Measurements from ENCODE around the gene HIGD2B.
"Not testable (repeated sequence)": the region's sequence is repeated elsewhere in the genome, so short reads cannot be mapped to it uniquely, and the experiment has no call there.

Gene HIGD2B

DNA sequence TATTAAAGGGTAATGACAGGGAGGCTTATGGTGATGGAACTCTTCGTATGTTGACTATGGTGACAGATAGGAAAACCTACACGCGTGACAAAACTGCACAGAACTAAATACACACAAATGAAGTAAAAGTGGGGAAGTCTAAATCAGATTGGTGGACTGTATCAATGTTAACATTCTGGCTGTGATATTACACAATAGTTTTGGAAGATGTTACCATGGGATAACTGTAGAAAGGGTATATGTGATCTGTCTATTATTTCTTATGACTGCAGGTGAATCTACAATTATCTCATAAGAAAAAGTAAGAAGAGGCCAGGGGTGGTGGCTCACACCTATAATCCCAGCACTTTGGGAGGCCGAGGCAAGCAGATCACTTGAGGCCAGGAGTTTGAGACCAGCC lies 9.1 kb downstream of the HIGD2B start:
- DNase-seq (ENCODE audit: low spot score): no peak

DNA sequence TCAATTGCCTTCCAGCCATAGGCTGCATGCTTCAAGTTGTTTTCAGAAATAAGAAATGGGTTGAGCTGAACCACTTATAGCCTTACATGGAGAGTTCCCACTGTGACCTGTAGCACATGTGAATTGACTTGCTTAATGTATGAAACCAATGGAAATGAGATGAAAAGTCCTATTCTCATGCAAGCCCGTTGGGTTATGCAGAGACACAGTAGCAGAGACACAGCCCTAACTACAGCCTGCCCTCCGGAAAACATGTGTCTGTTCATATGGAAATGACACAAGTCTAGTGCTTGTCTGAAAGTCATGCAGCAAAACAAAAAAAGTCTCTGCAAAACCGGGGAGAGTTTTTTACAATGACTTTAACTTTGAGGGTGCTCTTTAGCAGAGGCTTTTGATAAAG lies 14.5 kb downstream of the HIGD2B start:
- no peak for DNase-seq (ENCODE audit: low spot score)

DNA sequence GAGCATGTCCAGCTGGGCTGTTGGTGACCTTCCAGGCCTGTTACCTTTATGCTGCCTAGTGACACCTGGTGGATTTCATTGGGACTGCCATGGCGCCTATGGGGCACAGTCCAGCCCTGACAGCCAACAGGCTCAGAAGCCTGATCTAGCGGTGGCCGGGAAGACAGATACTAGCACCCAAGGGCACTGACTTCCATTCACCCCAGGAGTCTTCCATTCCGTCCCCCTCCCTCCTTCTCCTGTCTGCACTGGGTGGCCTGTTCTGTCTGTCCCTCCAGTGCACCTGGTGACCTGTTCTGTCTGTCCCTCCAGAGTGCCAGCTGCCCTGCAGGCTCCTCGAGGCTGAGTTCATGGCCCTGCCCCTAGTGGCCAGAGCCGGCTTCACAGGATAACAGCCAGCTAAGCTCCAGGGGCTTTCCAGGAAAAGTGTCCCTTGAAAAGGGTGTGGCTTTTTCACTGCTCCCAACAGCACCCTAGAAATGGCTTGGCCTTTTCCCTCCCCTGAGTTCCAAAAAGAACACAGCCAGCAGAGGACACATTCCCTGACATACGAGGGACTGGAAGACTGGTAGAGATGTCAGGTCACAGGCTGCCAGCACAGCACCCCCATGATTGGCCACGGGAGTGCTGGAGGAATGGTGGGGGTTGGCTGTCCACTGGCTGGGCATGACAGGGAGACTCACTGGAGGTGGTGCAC lies 15.2 kb downstream of the HIGD2B start:
- DNase-seq (ENCODE audit: low spot score): peak; percentile 80

DNA sequence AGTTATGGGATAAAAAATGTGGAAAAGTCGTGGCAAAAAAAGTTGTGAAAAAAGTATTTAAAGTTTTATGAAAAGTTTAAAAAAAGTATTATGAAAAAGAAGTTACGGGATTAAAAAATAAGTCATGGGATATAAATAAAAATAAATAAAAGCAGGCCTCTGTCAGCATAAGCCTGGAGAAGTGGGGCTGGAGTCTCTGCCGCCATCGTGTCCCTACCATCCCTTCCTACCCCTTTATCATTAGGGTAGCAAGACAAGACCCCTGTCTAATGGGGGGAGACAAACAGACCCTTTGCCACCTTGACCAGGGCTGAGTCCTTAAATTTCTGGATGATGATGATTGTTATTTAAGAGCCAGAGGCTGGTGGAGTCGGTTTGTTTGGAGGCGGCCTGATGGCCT lies 16.2 kb downstream of the HIGD2B start:
- not testable (repeated sequence) for DNase-seq (ENCODE audit: low spot score)

DNA sequence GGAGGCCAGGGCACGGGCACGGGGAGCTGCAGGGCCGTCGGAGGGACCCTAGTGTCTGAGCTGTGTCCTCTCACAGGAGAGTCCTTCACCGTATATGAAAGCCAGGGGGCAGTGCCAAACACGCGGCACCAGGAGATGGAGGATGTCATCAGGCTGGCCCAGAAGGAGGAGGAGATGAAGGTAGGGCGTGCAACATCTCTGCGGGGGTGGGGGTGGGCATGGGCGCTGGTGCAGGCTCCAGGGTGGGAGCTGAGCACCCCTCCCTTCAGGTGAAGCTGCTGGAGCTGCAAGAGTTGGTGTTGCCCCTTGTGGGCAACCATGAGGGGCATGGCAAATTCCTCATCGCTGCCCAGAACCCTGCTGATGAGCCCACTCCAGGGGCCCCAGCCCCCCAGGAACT lies 20.3 kb downstream of the HIGD2B start:
- not testable (repeated sequence) for DNase-seq (ENCODE audit: low spot score)

DNA sequence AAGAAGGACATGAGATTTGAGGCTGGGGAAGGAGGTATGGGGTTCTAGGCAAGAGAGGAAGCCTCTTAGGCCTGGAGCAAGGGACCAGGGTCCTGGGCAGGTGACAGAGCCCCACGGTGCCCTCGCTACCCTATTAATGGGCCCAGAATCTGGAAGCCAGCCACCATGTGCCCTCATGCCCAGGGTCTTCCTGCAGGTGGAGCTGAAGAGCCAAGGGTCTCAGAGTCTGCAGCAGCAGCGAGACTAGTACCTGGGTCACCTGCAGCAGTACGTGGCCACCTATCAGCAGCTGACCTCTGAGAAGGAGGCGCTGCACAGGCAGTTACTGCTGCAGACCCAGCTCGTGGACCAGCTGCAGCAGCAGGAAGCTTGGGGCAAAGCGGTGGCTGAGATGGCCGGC lies 22.1 kb downstream of the HIGD2B start:
- not testable (repeated sequence) for DNase-seq (ENCODE audit: low spot score)

DNA sequence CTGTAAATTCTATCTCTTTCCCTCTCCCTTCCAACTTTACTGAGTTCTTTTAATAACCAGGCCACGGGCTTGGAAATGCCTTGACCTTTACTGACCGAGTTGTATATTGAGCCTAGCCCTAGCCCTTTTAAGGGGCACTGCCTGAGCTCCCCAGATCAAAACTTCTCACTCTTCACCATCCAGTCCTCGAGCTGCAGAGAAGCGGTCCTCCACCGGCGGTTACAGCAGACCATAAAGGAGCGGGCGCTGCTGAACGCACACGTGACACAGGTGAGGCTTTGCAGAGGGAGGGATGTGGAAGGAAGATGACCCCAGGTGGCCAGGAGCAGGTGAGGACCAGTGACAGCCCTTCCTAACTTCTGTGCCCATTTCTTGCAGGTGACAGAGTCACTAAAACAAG lies 24.9 kb downstream of the HIGD2B start:
- not testable (repeated sequence) for DNase-seq (ENCODE audit: low spot score)

DNA sequence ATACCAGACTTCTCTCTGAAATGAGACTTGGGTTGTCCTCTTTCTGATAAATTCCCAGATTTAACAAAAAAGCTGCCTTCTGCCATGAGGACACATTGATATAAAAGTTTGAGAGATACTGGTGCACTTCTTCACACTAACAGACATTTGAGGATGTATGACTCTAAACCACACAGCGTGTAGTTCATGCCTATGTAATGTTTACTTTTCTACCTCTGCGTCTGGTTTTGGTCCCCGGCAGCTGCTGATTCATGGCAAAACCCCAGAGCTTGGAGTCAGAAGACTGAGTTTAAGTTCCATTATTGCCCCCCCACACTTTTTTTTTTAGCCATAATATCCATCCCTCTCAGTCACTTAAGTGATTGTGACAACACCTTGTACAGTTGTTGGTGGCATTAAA lies 30.0 kb downstream of the HIGD2B start:
- not testable (repeated sequence) for DNase-seq (ENCODE audit: low spot score)

DNA sequence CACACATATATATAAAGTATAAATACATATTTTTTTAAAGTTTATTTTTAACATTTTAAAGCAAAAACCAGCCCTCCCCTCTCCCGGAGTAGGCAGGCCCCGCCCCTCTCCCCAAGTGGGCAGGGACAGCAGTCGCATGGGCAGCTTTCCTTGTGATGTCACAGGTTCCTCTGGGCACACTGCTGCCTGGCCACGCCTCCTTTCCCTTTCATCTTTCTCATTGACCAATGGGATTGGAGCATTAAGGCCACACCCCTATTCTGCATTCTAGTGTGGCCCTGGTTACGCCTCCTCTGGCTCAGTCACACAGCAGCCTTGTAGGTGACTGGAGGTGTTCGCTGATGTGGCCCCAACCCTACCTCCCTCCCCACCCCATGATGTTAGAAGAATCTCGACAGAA lies 31.6 kb downstream of the HIGD2B start, which contains the start of gene GOLGA6B:
TSS of gene GOLGA6B (plus strand) at position 301 of the 400 bp plus-strand sequence. CDS start at position 342, 41 bp downstream.
- DNase-seq (ENCODE audit: low spot score): not testable (repeated sequence)

DNA sequence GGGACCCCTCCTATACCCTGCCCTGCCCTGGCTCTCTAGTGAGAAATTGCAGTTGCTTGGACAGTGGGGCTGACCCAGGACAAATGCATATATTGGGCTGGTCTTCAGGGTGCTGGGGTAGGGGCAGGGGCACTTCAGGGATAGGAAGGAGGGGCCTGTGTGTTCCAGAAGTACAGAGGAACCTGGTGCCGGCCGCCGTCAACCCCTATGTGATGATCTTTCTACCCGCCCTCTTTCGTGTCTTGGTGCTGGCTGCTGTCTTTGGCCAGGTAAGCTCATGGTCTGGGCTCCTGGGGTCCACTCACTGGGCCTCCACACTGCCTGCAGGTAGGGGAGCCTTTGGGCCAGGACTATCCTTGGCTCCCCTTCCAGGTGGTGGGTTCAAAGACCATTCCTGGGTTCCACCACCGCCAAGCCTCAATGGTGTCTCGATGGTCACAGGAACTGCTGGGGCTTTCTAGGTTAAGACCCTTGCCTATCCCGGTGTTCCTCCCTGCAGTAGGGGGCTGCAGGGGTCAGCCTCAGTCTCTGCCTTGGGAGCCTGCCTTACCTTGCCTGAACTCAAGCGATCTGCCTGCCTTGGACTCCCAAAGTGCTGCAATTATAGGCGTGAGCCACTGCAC lies 37.2 kb downstream of the HIGD2B start:
- not testable (repeated sequence) for DNase-seq (ENCODE audit: low spot score)

DNA sequence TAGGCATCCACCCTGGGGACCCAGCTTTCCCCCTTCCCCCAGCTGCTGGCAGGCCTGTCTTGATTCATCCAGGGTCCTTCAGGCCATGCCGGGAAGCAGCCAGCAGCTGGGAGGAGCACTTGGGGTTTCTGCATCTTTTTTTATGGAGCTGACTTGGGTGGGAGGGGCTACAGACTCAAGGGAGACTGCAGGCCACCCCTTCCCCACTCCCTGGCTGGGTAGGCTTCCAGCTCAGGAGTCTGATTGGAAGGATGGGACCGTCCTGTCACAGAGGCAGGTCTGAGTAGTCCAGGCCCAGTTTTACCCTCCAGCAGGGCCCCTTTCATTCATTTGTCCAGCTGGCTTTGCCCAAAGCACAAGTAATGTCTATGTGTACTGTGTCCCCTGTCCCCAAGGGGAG lies 43.7 kb downstream of the HIGD2B start:
- DNase-seq (ENCODE audit: low spot score): not testable (repeated sequence)

DNA sequence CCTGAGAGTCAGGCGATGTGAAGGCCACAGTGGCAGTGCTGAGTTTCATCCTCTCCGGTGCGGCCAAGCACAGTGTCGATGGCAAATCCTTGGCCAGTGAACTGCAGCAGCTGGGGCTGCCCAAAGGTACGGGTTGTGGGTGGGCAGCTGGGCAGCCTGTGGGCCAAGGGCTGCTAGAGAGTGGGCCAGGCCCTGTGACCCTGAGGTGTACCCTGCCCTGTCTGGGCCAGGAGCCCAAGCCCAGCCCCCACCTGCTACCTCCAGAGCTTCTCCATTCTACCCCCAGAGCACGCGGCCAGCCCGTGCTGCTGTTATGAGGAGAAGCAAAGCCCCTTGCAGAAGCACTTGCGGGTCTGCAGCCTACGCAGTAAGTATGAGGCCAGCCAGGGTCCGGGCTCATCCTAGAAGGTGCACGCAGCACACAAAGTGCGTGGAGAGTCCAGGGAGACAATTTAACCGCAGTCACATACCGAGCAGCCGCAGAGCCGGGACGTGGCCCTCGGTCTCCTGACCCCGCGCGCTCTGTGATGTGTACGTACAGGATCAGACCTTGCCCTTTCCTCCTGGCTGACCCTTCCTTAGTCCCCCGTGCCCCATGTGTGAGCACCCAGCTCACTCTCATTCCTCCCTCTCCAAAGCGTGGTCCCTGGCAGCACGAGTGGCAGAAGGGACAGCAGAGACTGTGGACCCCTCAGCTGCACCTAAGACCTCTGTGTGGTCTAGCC lies 46.1 kb downstream of the HIGD2B start:
- DNase-seq (ENCODE audit: low spot score): not testable (repeated sequence)

DNA sequence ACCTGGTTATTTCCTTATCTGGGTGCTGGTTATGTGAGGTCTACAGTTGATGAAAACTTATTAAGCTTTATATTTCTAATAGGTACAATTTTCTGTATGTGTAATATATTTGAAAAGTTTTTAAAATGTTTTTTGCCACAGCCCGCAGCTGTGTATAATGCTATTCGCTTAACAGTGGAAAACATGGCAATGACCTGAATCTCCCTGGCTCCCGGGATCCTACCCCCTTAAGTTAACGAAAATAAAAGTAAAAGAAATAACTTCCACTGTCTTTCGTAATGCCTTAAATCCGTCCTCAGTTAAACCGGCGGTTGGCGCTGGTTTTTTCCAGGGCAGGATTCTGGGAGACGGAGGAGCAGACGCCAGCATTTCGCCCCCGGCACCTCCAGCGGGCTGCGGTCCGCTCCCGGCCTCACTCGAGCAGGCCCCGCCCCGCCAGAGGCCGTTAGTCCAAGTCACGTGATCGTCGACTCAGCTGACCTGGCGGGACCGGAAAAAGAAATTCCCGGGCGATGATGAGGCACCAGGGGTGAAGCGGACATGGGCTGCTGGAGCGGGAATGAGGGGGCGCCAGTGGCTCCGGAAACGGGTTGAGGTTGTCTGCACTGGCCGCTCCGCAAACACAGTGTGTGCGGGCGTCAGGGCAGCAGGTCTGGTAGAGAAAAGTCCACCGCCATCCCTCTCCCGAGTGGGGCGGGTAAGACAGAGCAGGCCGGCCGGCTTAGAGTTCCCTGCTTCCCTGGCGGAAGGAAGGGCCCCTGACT lies 49.3 kb downstream of the HIGD2B start:
- not testable (repeated sequence) for DNase-seq (ENCODE audit: low spot score)

DNA sequence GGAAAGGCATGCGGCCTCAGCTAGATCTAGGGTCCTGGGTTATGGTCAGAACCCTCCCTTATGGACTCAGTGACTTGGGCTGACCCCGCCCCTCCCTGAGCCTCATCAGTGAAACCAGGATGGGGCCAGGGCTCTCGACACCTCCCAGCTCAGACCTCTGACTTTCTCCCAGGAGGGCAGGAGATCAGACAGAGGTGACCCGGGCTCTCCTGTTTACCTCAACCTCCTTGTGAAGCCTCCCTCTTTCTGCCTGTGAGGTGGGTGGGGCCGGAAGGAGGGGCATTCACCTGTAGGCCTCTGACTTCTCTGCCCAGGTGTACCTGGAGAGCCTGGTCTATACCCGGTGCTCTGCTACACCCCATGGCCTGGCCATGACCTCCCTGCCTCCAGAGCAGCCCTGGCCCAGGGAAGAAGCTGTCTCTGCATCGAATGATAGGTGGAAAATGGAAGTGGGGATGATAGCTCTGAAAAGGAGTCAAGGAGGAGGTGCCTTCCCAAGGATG lies 56.9 kb downstream of the HIGD2B start:
- DNase-seq (ENCODE audit: low spot score): not testable (repeated sequence)

DNA sequence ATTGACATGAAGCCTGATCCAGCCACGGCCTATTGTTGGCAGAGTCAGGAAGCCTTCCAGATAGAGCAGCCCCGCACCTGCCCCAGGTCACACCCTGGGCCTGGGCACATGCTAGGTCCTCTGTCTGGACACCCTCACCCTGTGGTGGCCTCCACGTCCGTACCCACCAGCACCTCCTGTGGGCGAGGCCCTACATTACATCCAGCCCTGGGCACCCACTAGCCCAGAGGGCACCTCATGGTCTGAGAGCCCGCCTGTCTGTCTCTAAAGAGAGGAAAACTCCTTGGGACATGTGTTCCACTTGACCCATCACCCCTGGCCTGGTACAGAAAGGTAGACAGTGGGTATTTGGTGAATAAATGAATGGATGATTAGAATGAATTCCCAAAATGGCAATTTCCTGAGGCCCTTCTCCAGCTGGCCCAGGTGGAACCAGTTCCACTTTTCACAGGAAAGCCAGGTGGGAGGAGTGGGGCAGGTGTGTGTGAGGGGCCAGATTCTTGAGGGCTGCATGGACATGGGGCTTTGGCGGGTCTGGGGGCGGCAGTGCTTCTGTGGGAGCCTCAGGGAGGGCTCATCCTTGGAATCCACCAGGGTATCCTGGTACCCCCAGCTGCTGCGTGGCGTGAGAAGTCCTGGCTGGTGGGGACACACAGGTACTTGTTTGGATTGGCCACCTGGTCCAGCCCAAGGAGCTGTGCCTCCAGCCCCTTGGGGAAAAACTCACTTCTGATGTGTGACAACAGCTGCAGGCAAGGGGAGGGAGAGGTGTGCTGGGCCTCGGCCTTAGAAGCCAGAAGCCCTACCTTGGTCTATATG lies 57.5 kb downstream of the HIGD2B start:
- not testable (repeated sequence) for DNase-seq (ENCODE audit: low spot score)

DNA sequence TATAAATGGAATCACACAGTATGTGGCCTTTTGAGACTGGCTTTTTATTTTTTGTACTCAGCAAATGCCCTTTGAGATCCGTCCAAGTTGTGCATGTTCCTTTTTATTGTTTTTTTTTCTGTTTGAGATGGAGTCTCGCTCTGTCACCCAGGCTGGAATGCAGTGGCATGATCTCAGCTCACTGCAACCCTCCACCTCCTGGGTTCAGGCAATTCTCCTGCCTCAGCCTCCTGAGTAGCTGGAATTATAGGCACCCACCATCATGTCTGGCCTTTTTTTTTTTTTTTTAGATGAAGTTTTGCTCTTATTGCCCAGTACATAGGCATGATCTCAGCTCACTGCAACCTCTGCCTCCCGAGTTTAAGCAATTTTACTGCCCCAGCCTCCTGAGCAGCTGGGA lies 59.8 kb downstream of the HIGD2B start:
- not testable (repeated sequence) for DNase-seq (ENCODE audit: low spot score)

Data from HuH-7.5 (cell line).